Measurements from ENCODE around the gene SCO1. TPM values are rescaled to one million over a fixed set of nuclear protein-coding genes. Genes with fewer than 3 reads are reported as not detected.

The SCO1 gene
- total and polyA plus RNA-seq, 2 donors from 2014 or later: 27.0 to 34.9 TPM

- no peaks in the 10 kb centered on the region for H3K9me3 ChIP-seq (ENCODE audit: control insufficient read depth in 2 of 3, insufficient read depth in 1 of 3, low read length in 3 of 3)
- no peak for TF ChIP-seq CTCF (IDR thresholded peaks at IDR 0.05; ENCODE audit: borderline replicate concordance, extremely low read depth, insufficient read depth)
- H3K4me3 ChIP-seq (ENCODE audit: low read length in 3 of 3): no peak overlapping the region
- H3K27me3 ChIP-seq (ENCODE audit: control insufficient read depth, insufficient read depth, low read length): no peaks in the 10 kb centered on the region
- H3K27ac ChIP-seq (ENCODE audit: low read depth in 2 of 2, low read length in 2 of 2): no peak overlapping the region
- no peak for DNase-seq
- no peak for FAIRE-seq
- H3K9ac ChIP-seq (ENCODE audit: low read length in 3 of 3): no peak overlapping the region
- peaks cover 0 to 3% (median 0%) of the 10 kb centered on the region in 3 donors for H3K4me1 ChIP-seq (ENCODE audit: control insufficient read depth in 2 of 3, insufficient read depth in 2 of 3, low read depth in 1 of 3, low read length in 3 of 3)
- intact Hi-C loops (cut with DNase I): loop anchor here (10.0 kb wide), 1 partner anchor 93 kb away; the partner anchor contains the start of gene PIRT
- no peaks in the 10 kb centered on the region for H3K36me3 ChIP-seq (ENCODE audit: control insufficient read depth in 2 of 3, insufficient read depth in 3 of 3, low read length in 3 of 3)
These were observed 44.2 kb upstream of the SCO1 start for GRCh38 chr17:10741416-10742135.

GRCh38 chr17:10739386-10739785, 42.1 kb upstream of the SCO1 start:
- no peak for DNase-seq
- FAIRE-seq: no peak
- intact Hi-C loops (cut with DNase I): no loop called here
- TF ChIP-seq CTCF (IDR thresholded peaks at IDR 0.05; ENCODE audit: borderline replicate concordance, extremely low read depth, insufficient read depth): no peak
- no peaks in the 10 kb centered on the region for H3K27me3 ChIP-seq (ENCODE audit: control insufficient read depth, insufficient read depth, low read length)
- no peak overlapping the region for H3K27ac ChIP-seq (ENCODE audit: low read depth in 2 of 2, low read length in 2 of 2)
- H3K9ac ChIP-seq (ENCODE audit: low read length in 3 of 3): no peak overlapping the region
- no peak overlapping the region for H3K4me3 ChIP-seq (ENCODE audit: low read length in 3 of 3)
- no peaks in the 10 kb centered on the region for H3K9me3 ChIP-seq (ENCODE audit: control insufficient read depth in 2 of 3, insufficient read depth in 1 of 3, low read length in 3 of 3)
- H3K4me1 ChIP-seq (ENCODE audit: control insufficient read depth in 2 of 3, insufficient read depth in 2 of 3, low read depth in 1 of 3, low read length in 3 of 3): peaks cover 0 to 3% (median 0%) of the 10 kb centered on the region in 3 donors
- no peaks in the 10 kb centered on the region for H3K36me3 ChIP-seq (ENCODE audit: control insufficient read depth in 2 of 3, insufficient read depth in 3 of 3, low read length in 3 of 3)

GRCh38 chr17:10738521-10739258, 41.4 kb upstream of the SCO1 start:
- H3K4me3 ChIP-seq (ENCODE audit: low read length in 3 of 3): no peak overlapping the region
- H3K9me3 ChIP-seq (ENCODE audit: control insufficient read depth in 2 of 3, insufficient read depth in 1 of 3, low read length in 3 of 3): no peaks in the 10 kb centered on the region
- no peaks in the 10 kb centered on the region for H3K27me3 ChIP-seq (ENCODE audit: control insufficient read depth, insufficient read depth, low read length)
- FAIRE-seq (no peak), DNase-seq (peak in 1 of 5 donors; percentile 52)
- intact Hi-C loops (cut with DNase I): no loop called here
- H3K36me3 ChIP-seq (ENCODE audit: control insufficient read depth in 2 of 3, insufficient read depth in 3 of 3, low read length in 3 of 3): no peaks in the 10 kb centered on the region
- H3K9ac ChIP-seq (ENCODE audit: low read length in 3 of 3): no peak overlapping the region
- no peak for TF ChIP-seq CTCF (IDR thresholded peaks at IDR 0.05; ENCODE audit: borderline replicate concordance, extremely low read depth, insufficient read depth)
- peaks cover 0 to 3% (median 0%) of the 10 kb centered on the region in 3 donors for H3K4me1 ChIP-seq (ENCODE audit: control insufficient read depth in 2 of 3, insufficient read depth in 2 of 3, low read depth in 1 of 3, low read length in 3 of 3)
- no peak overlapping the region for H3K27ac ChIP-seq (ENCODE audit: low read depth in 2 of 2, low read length in 2 of 2)

Data from kidney (tissue), 14 donors.